NCI-H2196 (cell line): ENCODE measurements around the gene CARS1.

ENCODE experiments used
- DNase-seq: peaks from one replicate; lab custom pipeline; 2025; ENCODE audit not compliant: unreplicated experiment; lab: John Stamatoyannopoulos, UW

CARS1 gene

DNA sequence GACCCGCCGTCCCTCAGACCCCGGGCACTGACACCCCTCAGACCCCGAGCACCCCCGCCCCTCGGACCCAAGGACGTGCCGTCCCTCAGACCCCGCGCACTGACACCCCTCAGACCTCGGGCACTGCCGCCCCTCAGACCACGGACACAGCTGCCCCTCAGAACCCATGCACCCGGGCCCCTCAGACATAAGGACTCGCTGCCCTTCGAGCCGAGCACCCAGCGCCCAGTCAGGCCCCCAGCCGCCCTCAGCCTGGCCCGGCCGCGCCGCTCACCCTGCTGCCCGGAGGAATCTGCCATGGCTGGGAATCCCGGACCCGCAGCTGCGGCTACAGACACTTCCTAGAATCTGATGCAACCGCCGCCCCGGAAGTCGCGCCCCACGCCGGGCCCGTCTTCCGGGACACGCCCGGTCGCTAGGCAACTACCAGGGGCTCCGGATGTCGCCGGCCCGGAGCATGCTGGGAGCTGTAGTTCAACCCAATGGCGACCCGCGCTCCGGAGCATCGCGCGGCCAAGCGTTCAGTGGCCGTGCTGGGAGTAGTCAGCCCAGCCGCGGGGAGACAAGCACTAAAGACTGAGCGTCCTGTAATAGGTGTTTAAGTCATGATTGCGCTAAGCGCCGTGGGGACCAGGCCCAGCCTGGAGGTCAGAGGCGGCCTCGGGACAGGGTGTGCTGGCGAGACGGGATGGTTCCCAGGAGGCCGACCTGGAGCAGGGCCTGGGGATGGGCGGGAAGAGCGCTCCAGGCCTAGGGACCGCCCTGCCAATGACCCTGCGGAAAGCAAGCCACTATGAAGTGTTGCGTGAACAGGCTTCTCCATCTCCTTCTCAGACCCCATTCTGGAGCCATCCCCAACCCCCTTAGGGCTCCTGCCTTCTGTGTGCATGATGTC, at the start of gene CARS1:
TSS of gene CARS1 (minus strand) at position 355 of the 895 bp plus-strand sequence. CDS start at position 299, 56 bp downstream.
- peak; percentile 95 for DNase-seq

DNA sequence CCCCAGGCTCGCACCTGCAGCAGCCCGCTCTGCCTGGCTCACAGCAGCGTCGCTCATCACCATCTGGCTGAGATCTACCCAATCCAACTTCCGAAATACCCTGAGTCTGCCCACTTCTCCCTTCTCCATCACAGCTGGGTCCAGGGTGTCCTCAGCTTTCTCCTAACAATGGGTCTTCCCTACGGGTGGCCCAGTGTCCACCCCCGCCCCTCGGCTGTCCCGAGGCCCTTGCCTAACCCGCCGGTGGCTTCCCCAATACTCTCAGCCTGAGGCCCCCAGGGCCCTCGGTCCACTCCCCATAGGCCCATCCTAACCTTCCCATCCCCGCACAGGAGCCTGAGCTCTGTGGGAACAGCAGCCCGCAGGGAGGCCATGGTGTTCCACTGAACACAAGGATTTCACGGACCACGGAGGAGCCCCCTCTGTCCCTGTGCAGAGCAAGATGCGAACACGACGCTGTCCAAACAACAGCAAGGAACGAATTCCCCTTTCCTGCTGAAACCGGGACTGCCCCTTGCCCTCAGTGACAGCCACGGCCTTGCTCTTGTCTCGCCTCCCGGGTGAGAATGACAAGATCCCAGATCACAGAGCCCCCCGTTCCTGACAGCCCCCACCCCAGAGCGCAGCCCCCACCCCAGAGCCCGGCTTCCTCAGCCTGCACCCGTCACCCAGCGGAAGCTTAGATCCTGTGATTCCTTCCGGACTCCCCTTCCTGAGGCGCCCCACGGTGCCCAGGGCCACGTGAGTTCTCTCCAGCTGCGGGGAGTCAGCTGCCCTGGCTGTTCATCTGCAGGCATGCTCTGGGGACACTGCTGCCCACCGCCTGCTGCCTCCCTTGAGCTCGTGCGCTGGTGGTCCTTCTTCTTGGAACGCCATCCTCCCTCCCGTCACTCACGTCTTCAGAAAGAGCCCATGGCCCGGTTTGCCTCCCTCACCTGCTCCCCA, 48.8 kb upstream of the CARS1 start:
- no peak for DNase-seq

DNA sequence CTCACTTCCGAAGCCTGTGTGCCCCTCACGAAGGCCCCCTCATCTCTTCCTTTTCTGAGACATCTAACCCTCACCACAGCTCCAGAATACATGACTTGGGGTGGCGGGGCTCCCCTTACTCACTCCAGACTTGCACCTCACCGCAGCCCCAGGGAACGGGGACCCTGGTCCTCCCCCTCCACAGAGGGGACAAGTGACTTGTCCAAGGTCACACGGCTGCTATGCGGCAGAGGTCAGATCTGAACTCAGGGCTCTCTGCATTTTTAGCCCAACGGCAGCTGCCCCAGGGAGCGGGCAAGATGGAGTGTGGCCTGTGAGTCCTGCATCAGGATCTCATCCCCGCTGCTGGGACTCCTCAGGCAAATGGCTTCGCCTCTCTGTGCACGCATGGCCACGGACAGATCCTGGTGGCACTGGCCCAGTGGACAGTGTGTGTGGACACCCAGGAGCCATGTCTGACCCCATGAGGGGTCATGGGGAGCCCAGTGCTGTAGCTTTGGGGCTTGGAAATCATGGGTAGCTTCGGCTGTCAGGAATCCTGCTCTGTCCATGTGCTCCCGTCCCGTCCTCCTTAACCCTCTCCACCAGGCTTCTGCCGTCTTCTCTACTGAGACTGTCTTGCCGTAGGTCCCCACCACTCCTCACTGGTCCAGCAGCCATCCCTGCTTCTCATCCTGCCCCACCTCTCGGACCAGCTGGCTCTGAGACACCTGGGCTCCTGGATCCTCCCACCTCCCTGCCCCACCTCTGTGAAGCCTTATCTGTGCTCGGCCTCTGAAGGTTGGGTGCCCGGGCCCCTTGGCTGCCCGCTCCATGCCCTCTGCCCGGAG, 48.0 kb upstream of the CARS1 start:
- DNase-seq: no peak

DNA sequence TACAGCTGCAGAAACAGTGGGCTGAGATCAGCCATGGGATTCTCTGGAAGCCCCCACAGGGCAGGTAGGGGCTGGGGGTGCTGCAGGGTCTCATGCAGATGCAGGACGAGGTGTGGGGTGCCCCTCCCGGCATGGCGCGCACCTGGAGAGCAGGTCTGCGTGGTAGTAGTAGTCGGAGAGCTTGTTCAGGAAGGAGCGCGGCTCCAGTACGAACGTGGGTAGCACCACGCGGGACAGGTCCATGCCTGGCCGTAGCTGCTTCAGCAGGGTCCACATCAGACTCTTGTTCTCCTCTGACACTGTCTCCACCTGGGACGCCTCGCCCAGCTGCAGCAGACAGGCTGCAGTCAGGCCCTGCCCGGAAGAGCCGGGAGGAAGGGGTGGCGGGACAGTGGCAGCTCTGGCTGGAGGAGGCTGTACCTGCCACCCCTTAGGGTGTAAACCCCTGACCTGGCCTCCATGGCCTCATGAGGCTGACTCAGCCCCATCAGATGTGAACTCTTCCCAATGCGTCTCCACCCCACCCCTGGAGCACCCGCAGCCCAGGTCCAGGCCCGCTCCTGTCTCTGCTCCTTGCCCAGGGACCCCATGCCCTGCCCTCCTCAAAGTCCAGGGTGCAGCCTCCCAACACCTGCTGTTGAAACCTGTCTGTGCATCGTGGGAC, 47.0 kb upstream of the CARS1 start:
- no peak for DNase-seq

DNA sequence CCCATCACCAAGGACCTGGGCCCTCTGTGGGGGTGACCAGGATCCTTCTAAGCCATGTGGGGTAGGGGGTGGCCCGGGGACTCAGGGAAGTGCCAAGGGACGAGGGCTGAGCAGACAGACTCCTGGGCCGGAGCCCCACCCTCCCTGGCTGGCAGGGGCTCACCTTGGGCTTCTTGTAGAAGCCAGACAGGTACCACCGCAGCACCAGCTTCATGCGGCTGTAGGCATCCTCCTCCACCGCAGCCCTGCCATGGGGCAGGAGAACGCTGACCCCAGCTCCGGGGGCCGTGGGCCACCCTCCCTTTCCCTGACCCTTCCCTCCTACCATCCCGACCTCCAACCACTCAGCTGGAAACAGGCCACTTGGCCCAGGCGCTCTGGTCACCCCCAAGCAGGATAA, 45.9 kb upstream of the CARS1 start:
- DNase-seq: no peak

DNA sequence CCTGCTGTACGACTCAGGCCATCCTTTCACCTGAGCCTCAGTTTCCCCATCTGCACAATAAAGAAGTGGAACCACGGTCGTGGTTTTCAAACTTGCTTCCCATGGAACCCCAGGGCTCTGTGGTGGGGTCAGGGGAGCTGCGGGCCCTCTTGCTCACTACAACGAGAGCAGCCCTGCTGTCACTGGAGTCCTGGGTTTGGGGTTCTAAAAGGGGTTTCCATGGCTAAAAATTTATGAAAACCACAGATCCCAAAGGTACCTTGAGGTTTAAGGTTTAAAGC, 45.4 kb upstream of the CARS1 start:
- no peak for DNase-seq

DNA sequence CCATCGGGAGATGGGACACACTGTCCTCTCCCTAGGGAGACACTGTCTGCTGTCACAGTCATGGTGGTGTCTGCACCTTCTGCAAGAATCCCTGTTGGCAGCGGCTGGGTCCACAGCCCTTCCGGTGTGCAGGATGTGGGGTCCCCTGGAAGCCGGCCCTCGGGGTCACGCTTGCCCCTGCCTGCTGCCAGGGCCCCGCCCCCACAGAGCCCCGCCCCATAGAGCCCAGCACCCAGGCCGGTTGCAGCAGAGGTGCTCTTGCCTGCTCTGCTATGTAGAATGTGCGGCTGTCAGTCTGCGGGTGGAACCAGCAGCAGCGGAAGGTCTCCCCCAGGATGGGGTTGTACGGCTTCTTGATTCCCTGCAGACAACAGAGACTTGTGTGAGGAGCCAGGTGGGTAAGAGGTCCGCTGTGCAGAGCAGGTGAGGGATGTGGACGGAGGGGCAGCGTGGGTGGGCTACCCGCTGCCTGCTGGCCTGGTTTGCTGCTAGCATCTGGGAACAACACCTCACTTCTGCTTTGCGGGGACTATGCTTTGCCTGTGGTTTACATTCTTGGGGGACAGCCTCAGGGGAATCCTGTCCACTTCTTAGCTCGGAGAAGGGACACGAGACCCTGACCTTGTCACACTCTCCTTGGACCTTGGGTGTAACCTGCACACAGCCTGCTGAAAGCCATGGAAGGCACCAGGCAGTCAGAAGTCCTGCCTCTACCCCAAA, 44.9 kb upstream of the CARS1 start:
- no peak for DNase-seq

DNA sequence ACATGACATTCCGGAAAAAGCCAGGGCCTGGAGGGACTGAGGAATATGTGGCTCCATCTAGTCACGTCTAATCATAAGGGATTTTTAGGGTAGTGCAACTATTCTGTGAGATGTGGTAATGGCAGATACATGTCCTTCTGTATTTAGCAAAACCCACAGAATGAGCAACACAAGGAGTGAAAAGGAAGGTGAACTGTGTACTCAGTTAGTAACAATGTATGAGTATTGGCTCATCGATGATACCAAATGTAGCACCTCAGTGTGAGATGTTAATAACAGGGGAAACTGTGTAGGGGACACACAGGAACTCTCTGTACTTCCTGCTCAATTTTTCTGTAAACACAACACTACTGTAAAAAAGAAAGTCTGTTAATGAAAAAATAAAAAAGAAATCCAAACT, 42.0 kb upstream of the CARS1 start:
- no peak for DNase-seq

DNA sequence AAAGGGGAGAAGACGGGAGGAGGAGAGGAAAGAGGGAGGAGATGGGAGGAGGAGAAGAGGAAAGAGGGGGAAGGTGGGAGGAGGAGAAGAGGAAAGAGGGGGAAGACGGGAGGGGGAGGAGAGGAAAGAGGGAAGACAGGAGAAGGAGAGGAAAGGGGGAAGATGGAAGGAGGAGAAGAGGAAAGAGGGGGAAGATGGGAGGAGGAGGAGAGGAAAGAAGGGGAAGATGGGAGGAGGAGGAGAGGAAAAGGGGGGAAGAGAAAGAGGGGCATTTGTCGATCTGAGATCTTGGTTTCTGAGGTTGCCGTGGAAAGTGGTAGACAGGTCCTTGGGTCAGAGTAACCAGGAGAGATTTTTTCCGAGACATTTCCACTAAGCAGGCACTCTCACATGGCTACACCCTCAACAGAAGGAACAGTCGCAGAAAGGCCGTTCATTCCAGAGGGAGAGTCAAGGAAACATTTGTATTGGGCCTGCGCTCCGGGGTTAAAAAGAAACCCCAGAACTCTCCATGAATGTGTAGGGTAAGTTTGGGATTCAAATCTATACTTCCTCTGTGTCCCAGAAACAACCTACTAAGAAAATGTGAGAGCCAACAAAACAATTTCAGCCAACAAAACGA, 39.8 kb upstream of the CARS1 start:
- DNase-seq: no peak

DNA sequence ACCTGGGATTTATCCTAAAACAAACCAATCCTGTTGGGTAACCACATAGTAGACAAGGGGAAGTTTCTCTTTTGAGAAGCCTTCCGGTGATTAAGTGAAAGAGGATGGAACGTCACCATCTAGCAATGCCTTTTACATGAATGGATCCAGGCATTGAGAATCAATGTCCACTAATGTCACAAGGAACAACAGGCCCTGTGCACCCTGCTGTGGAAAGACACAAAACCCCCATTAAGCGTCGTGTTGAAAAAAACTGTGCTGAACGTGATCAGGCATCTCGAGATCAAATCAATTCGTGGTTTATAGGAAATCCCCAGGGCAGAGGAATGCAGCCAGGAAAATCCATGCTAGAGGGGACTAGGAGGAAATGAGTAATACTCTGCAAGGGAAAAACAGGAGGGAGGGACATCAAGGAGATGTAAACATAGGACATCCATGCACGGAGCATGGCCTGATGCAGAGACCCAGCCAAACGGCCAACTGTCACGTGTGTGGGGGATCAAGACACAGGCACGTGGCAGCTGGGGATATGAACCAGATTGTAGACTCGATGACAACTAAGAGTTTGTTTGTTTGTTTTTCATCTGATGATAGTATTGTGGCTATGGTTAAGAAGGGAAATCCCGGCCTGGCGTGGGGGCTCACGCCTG, 38.6 kb upstream of the CARS1 start:
- DNase-seq: no peak

DNA sequence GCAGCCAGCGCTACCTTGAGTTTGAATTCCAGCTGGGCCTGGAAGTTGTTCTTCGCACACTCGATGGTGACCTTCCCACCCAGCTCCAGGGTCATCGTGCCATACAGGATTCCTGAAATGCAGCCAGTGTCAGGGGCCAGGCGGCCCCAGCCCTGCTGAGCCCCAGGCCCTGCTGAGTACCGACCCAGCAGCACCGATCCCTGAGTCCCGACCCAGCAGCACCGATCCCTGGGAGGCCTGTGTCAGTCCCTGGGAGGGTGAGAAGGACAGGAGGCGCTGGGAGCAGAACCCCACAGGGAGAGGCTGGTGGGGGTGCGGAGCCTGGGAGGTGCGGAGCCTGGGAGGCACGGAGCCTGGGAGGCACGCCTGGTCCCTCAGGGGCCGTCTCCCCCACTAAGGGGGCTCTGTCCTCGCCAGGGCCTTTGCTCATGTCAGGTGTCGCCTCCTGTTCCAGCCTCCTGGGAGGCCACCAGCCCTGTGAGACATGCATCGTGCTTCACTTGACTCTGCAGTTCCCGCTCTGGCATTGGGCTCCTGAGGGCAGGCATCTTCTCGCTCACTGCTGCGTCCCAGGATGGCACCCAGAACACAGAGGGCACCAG, 37.1 kb upstream of the CARS1 start:
- DNase-seq: no peak

DNA sequence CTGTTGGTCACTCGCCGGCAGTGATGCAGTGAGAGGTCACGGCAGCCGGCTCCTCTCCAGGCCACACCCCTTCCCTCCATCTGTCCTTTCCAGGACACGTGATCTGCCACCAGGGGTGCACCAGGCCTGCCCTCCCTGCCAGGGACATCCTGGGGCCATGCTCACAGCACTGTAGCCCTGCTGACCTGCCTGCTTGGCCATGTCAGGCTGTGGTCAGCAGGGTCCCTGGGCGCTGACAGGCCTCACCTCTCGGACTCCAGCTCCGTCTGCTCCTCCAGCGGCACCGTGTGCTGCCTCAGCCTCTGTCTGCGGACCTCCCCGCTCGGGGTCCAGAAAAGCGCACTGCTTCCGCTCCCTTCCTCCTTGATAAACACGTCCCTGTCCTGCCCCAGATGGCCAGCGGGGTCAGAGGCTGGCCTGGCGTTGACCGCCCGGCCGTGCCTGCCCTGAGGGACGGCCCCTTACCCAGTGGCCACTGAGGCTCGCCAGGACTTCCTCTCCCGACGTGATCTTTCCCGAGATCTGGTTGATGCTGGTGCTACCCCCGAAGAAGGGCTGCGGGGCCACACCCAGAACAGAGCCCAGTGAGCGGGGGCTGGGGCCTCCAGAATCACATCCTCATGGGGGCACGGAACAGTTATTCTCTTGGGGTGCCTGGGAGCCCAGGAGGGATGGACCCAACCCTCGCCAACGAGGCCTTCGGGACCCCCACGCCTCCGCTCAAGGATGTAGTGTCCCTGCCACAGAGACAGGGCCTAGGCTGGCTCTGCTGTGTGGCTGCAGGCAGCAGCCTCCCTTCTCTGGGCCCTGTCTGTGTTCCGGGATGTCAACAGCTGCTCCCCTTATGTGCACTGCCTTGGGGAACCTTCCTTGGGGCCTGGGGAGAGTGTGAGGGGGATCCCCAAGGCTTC, 36.3 kb upstream of the CARS1 start:
- peak; percentile 34 for DNase-seq

DNA sequence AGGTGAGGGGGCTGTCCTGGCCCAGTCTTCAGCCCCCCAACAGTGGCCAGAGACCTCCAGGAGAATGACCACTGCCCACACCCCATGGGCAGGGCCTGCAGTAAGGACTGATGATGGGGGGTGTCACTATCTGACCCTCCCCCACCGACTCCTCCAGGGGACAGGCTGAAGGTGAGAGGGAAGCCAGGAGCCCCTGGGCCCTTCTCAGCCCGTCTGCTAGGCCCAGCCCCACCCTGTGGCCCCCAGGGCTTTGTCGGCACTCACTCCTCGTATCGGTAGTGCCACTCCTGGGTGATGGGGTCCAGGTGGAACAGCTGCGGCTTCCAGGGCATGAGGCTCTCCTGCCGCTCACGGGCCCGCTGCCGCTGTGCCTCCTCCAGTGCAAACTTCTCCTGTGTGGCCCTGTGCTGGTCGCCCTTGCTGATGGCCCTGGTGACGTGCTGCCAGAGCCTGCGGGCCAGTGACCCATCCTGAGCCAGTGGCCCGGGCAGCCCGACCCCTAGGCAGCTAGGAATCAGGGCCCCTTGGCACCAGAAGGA, 35.4 kb upstream of the CARS1 start:
- no peak for DNase-seq

DNA sequence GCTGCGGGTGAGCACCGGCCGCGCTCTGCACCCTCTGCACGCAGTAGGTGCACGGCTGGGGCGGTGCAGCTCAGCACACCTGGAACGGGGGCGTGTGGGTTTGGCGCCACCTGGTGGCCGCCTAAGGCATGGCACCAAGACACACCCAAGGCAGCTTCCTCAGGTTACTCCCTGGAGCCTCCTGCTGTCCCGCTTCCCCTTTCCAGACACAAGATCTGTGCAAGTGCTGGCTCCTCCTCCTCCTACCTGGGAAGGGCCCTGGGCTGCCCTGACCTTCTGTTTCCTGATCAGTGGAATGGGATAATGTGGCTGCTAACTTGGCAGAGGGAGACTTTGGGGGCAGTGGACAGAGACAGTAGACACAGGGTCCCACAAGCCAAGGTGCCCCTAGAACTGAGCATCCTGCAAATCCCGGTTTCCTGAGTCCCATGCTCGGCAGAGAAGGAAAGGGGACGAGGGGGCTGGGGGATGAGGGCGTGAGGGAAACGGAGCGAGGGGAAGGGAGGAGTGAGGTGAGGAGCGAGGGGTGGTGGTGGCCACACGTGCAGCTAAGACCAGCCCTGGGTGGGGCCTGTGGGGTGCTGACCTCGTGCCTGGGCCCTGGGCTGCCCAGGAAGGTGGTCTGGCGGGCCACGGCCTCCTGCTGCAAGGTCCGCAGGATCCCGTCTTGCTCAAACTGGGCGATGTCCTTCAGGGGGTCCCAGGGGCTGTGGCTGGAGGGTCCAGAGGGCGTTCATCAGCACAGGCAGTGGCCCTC, 34.8 kb upstream of the CARS1 start:
- DNase-seq: peak; percentile 80

DNA sequence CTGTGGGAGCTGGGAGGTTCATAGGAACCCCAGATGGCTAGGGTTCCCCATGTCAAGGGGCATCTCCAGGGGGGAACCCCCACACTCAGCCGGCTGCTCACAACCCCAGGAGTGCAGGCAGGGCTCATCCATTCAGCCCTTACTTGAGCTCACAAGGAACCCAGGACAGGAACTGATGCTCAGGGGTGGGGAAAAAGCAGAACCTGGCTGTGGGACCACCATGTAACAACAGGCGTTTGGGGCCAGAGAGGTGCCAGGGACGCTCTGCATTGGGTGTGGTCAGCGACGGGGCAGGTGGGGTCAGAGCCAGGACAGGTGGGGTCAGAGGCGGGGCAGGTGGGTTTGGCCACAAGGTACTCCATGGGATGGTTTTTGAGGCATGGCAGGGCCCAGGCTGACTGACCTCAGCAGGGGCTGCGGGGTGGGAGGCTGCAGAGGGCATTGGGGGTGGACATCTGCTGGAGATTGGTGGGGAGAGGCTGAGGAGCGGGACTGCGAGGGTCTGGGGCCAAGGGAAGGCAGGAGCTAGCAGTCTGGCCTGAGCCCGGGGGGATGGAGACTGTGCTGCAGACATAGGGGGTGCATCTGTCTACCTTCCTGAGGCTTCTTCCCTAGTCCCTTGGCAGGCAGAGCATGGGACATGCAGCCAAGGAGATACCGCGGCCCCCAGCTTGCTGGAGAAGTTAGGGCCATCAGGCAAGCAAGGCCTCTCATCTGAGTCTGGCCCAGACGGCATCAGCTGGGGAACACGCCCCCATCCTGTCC, 34.0 kb upstream of the CARS1 start:
- DNase-seq: no peak
